Measurements from ENCODE around the gene CCDC134. TPM values are rescaled to one million over a fixed set of nuclear protein-coding genes. Genes with fewer than 3 reads are reported as not detected.

Gene CCDC134
- polyA plus RNA-seq, 1 donor from 2014 or later = 2.2 TPM

DNA sequence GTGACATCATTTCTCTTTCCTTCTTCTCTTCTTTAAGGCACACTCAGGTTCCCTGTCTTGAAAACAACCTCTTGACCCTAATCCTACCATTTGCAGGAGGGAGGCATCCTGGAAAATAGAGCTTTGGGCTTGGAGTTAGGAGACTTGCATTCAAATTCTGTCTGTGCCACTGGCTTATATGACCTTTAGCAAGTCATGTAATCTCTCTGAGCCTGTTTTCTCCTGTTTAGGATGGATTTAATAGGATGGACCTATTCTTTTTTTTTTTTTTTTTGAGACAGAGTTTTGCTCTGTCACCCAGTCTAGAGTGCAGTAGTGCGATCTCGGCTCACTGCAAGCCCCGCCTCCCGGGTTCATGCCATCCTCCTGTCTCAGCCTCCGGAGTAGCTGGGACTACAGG lies 25.1 kb upstream of the CCDC134 start:
- Histone ChIP-seq H2AFZ (ENCODE audit: low read depth, low read length) (no peak overlapping the region), H3K27ac (ENCODE audit: low read length) (no peak overlapping the region), H3K4me3 (ENCODE audit: low read length) (no peak overlapping the region)

DNA sequence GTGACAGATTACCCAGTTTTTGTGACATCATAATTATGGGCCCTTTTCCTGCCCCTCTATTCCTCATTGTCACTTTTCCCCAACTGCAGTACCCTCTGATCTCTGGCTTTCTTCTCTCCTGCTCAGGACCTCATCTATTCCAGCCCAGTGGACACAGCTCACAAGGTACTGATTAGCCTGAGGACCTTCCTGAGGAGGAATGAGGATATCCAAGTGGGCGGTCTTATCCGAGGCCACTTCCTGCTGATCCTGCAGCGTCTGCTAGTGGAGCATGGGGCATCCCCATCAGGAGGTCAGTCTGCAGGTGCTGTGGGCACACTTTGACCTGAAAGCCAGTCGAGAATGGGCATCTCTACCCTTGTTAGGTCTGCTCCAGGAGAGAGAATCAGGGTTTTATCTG lies 24.5 kb upstream of the CCDC134 start:
- Histone ChIP-seq H3K4me3 (ENCODE audit: low read length) (no peak overlapping the region), H4K20me1 (ENCODE audit: insufficient read depth) (no peaks in the 10 kb centered on the region), H3K27ac (ENCODE audit: low read length) (no peak overlapping the region), H3F3A (ENCODE audit: insufficient read depth, low read length, poor library complexity, severe bottlenecking) (no peaks in the 10 kb centered on the region), H2AFZ (ENCODE audit: low read depth, low read length) (no peak overlapping the region), H3K9me2 (ENCODE audit: insufficient read depth, low read length) (no peaks in the 10 kb centered on the region), H3K9ac (ENCODE audit: low read length) (no peak overlapping the region), H3K27me3 (ENCODE audit: insufficient read depth, low read depth, low read length) (no peaks in the 10 kb centered on the region), H3K4me2 (ENCODE audit: low read length) (no peak overlapping the region), H3K9me3 (ENCODE audit: low read length) (no peaks in the 10 kb centered on the region), H3K79me2 (replicated peaks; ENCODE audit: insufficient read depth, low read length) (no peaks in the 10 kb centered on the region), H3K36me3 (ENCODE audit: insufficient read depth, low read length) (no peaks in the 10 kb centered on the region)
- no peak for TF ChIP-seq POLR2AphosphoS5 (IDR thresholded peaks at IDR 0.05)
- no peak for TF ChIP-seq MXI1 (conservative IDR thresholded peaks at IDR 0.05; ENCODE audit: poor library complexity, severe bottlenecking)
- TF ChIP-seq, protein P1, sequence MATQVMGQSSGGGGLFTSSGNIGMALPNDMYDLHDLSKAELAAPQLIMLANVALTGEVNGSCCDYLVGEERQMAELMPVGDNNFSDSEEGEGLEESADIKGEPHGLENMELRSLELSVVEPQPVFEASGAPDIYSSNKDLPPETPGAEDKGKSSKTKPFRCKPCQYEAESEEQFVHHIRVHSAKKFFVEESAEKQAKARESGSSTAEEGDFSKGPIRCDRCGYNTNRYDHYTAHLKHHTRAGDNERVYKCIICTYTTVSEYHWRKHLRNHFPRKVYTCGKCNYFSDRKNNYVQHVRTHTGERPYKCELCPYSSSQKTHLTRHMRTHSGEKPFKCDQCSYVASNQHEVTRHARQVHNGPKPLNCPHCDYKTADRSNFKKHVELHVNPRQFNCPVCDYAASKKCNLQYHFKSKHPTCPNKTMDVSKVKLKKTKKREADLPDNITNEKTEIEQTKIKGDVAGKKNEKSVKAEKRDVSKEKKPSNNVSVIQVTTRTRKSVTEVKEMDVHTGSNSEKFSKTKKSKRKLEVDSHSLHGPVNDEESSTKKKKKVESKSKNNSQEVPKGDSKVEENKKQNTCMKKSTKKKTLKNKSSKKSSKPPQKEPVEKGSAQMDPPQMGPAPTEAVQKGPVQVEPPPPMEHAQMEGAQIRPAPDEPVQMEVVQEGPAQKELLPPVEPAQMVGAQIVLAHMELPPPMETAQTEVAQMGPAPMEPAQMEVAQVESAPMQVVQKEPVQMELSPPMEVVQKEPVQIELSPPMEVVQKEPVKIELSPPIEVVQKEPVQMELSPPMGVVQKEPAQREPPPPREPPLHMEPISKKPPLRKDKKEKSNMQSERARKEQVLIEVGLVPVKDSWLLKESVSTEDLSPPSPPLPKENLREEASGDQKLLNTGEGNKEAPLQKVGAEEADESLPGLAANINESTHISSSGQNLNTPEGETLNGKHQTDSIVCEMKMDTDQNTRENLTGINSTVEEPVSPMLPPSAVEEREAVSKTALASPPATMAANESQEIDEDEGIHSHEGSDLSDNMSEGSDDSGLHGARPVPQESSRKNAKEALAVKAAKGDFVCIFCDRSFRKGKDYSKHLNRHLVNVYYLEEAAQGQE (IDR thresholded peaks at IDR 0.05; ENCODE audit: borderline replicate concordance) = no peak
- no peak for TF ChIP-seq TAF1 (IDR thresholded peaks at IDR 0.05; ENCODE audit: low read depth)
- TF ChIP-seq, protein P2, sequence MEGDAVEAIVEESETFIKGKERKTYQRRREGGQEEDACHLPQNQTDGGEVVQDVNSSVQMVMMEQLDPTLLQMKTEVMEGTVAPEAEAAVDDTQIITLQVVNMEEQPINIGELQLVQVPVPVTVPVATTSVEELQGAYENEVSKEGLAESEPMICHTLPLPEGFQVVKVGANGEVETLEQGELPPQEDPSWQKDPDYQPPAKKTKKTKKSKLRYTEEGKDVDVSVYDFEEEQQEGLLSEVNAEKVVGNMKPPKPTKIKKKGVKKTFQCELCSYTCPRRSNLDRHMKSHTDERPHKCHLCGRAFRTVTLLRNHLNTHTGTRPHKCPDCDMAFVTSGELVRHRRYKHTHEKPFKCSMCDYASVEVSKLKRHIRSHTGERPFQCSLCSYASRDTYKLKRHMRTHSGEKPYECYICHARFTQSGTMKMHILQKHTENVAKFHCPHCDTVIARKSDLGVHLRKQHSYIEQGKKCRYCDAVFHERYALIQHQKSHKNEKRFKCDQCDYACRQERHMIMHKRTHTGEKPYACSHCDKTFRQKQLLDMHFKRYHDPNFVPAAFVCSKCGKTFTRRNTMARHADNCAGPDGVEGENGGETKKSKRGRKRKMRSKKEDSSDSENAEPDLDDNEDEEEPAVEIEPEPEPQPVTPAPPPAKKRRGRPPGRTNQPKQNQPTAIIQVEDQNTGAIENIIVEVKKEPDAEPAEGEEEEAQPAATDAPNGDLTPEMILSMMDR (IDR thresholded peaks at IDR 0.05; ENCODE audit: poor library complexity, severe bottlenecking) = no peak
- TF ChIP-seq EZH2 (IDR thresholded peaks at IDR 0.05; ENCODE audit: borderline replicate concordance, insufficient read depth, low read length, poor library complexity, severe bottlenecking) = no peak
- TF ChIP-seq RAD21 (conservative IDR thresholded peaks at IDR 0.05) = no peak
- no peak for TF ChIP-seq EP300 (conservative IDR thresholded peaks at IDR 0.05; ENCODE audit: poor library complexity, severe bottlenecking)
- no peak for TF ChIP-seq SMC3 (conservative IDR thresholded peaks at IDR 0.05; ENCODE audit: poor library complexity)

More for the DNA sequence above, 25.1 kb upstream of the CCDC134 start:
- H3K79me2 ChIP-seq (replicated peaks; ENCODE audit: insufficient read depth, low read length) = no peaks in the 10 kb centered on the region
- no peaks in the 10 kb centered on the region for H3K9me2 ChIP-seq (ENCODE audit: insufficient read depth, low read length)
- TF ChIP-seq TAF1 (IDR thresholded peaks at IDR 0.05; ENCODE audit: low read depth) (no peak), EZH2 (IDR thresholded peaks at IDR 0.05; ENCODE audit: borderline replicate concordance, insufficient read depth, low read length, poor library complexity, severe bottlenecking) (no peak), SMC3 (conservative IDR thresholded peaks at IDR 0.05; ENCODE audit: poor library complexity) (no peak), POLR2AphosphoS5 (IDR thresholded peaks at IDR 0.05) (no peak), RAD21 (conservative IDR thresholded peaks at IDR 0.05) (no peak), EP300 (conservative IDR thresholded peaks at IDR 0.05; ENCODE audit: poor library complexity, severe bottlenecking) (no peak), MXI1 (conservative IDR thresholded peaks at IDR 0.05; ENCODE audit: poor library complexity, severe bottlenecking) (no peak)
- TF ChIP-seq, protein P2 (IDR thresholded peaks at IDR 0.05; ENCODE audit: poor library complexity, severe bottlenecking) = no peak
- TF ChIP-seq, protein P1 (IDR thresholded peaks at IDR 0.05; ENCODE audit: borderline replicate concordance) = no peak
- no peak overlapping the region for H3K4me2 ChIP-seq (ENCODE audit: low read length)
- no peaks in the 10 kb centered on the region for H4K20me1 ChIP-seq (ENCODE audit: insufficient read depth)
- no peaks in the 10 kb centered on the region for H3K27me3 ChIP-seq (ENCODE audit: insufficient read depth, low read depth, low read length)
- no peak overlapping the region for H3K9ac ChIP-seq (ENCODE audit: low read length)
- no peaks in the 10 kb centered on the region for H3F3A ChIP-seq (ENCODE audit: insufficient read depth, low read length, poor library complexity, severe bottlenecking)
- H3K36me3 ChIP-seq (ENCODE audit: insufficient read depth, low read length) = no peaks in the 10 kb centered on the region
- no peaks in the 10 kb centered on the region for H3K9me3 ChIP-seq (ENCODE audit: low read length)
